Endothelial cell of umbilical vein (primary cell): ENCODE measurements around the gene SPINT1. TPM values are rescaled to one million over a fixed set of nuclear protein-coding genes. Genes with fewer than 3 reads are reported as not detected.

ENCODE experiments used
- BruUV-seq: library from RNA; stranded (reverse); fragments of 400-500 nt; replicated peaks from 2 replicates; lab custom pipeline; 2021; lab: Mats Ljungman, UMichigan
- CTCF ChIA-PET: fragments of 300-600, 350-600 bp; sonication (Branson Sonifier 250); formaldehyde crosslinking; loops from one replicate; lab custom pipeline; 2021; ENCODE audit warnings: antibody characterized with exemption, inconsistent platforms; lab: Charles Lee
- POLR2A ChIA-PET: fragments of 300-600, 350-600 bp; sonication (Branson Sonifier 250); formaldehyde crosslinking; loops from one replicate; lab custom pipeline; 2021; ENCODE audit warnings: antibody characterized with exemption, inconsistent platforms; lab: Charles Lee
- DNase-seq: peaks from one replicate; pipeline ENCODE4 v3.0.0-alpha.2; 2011; ENCODE audit warnings: low read depth, low spot score
- FAIRE-seq: peaks from 2 replicates; lab custom pipeline; 2011; peaks lifted over from hg19 to GRCh38; lab: Jason Lieb, UNC
- H2AFZ ChIP-seq: 2 replicates; pipeline ENCODE4 v1.6.0; 2012; ENCODE audit warnings: low read depth, low read length, control low read depth, inconsistent platforms
- H3K27ac ChIP-seq: 2 replicates; pipeline ENCODE4 v1.5.1; 2011; ENCODE audit warnings: low read depth, mild to moderate bottlenecking, control low read depth, low read length, moderate library complexity; ENCODE audit not compliant: insufficient read depth
- H3K27me3 ChIP-seq, 2 experiments: 2 replicates each; pipeline versions ENCODE4 v1.6.0 to v1.6.1; 2011; ENCODE audit warnings: low read length in 2 of 2, mixed read lengths in 1 of 2; ENCODE audit not compliant: control insufficient read depth in 2 of 2, insufficient read depth in 2 of 2
- H3K36me3 ChIP-seq, 2 experiments: 2 replicates in 1 of 2; 3 replicates in 1 of 2; pipeline ENCODE4 v1.5.1; 2011; ENCODE audit warnings: low read length in 2 of 2, mild to moderate bottlenecking in 1 of 2, moderate library complexity in 1 of 2; ENCODE audit not compliant: control insufficient read depth in 2 of 2, insufficient read depth in 2 of 2; ENCODE audit errors: extremely low read depth in 1 of 2
- H3K4me1 ChIP-seq: 3 replicates; pipeline ENCODE4 v1.5.1; 2011; ENCODE audit warnings: mild to moderate bottlenecking, low read length; ENCODE audit not compliant: control insufficient read depth, insufficient read depth; ENCODE audit errors: extremely low read depth
- H3K4me2 ChIP-seq: 2 replicates; pipeline ENCODE4 v1.6.1; 2011; ENCODE audit warnings: low read length, control low read depth, mixed read lengths; ENCODE audit not compliant: insufficient read depth
- H3K4me3 ChIP-seq, 3 experiments: fragments of 200-600 bp in 1 of 3; sonication (generic), shearing (Covaris generic) in 1 of 3; replicated peaks in 1 of 3; 2 replicates each; pipeline ENCODE4 v1.5.1; 2011 to 2016; ENCODE audit warnings: control low read depth in 3 of 3, low read length in 3 of 3, mild to moderate bottlenecking in 2 of 3, inconsistent platforms in 1 of 3, low read depth in 1 of 3, moderate library complexity in 1 of 3; ENCODE audit not compliant: insufficient read depth in 1 of 3
- H3K79me2 ChIP-seq: 2 replicates; pipeline ENCODE4 v1.6.0; 2012; ENCODE audit warnings: low read length, inconsistent platforms; ENCODE audit not compliant: control insufficient read depth, insufficient read depth
- H3K9ac ChIP-seq: replicated peaks from 2 replicates; pipeline ENCODE3; 2011; ENCODE audit warnings: low read length, control low read depth; ENCODE audit not compliant: insufficient read depth; ENCODE audit errors: extremely low read depth
- H3K9me1 ChIP-seq: replicated peaks from 3 replicates; pipeline ENCODE4 v1.6.0; 2011; ENCODE audit warnings: mild to moderate bottlenecking, low read length; ENCODE audit not compliant: control insufficient read depth, insufficient read depth; ENCODE audit errors: extremely low read depth
- H3K9me3 ChIP-seq: replicated peaks from 2 replicates; pipeline ENCODE4 v1.5.1; 2012; ENCODE audit warnings: low read length, inconsistent platforms; ENCODE audit not compliant: control insufficient read depth, insufficient read depth
- H4K20me1 ChIP-seq: replicated peaks from 2 replicates; pipeline ENCODE3; 2011; ENCODE audit warnings: mild to moderate bottlenecking, low read length; ENCODE audit not compliant: control insufficient read depth, insufficient read depth; ENCODE audit errors: extremely low read depth
- EZH2 ChIP-seq: IDR thresholded peaks from 2 replicates; pipeline ENCODE4 v1.6.1; 2012; ENCODE audit warnings: borderline replicate concordance, low read depth, mild to moderate bottlenecking, moderate library complexity, low read length, inconsistent platforms; ENCODE audit not compliant: severe bottlenecking
- FOS ChIP-seq: IDR thresholded peaks from 2 replicates; pipeline ENCODE4 v1.6.1; 2011; ENCODE audit warnings: mild to moderate bottlenecking, low read length, moderate library complexity, borderline replicate concordance; ENCODE audit not compliant: insufficient read depth
- GATA2 ChIP-seq: IDR thresholded peaks from 2 replicates; pipeline ENCODE4 v1.7.0; 2011; ENCODE audit warnings: low read depth, mild to moderate bottlenecking, moderate library complexity, mixed read lengths, low read length; ENCODE audit not compliant: insufficient read length, insufficient read depth
- JUN ChIP-seq: IDR thresholded peaks from 2 replicates; pipeline ENCODE4 v1.6.1; 2011; ENCODE audit warnings: borderline replicate concordance, low read depth; ENCODE audit not compliant: insufficient read length, insufficient read depth
- MYC ChIP-seq: IDR thresholded peaks from one replicate; pipeline ENCODE4 v1.6.1; 2011; ENCODE audit warnings: mild to moderate bottlenecking, low read depth, low read length
- POLR2A ChIP-seq: IDR thresholded peaks from 2 replicates; pipeline ENCODE4 v1.6.1; 2012; ENCODE audit warnings: low read depth, mild to moderate bottlenecking, control low read depth, low read length
- POLR2AphosphoS5 ChIP-seq: IDR thresholded peaks from 2 replicates; pipeline ENCODE4 v1.6.1; 2012; ENCODE audit warnings: low read depth, mild to moderate bottlenecking, control low read depth, low read length, moderate library complexity; ENCODE audit not compliant: insufficient read depth
- dilution Hi-C: fragments of 300-500 bp; cut with MboI; formaldehyde crosslinking; loops from one replicate; pipeline ENCODE4 v1.15.0; 2019; ENCODE audit warnings: low sequenced_read_pairs; ENCODE audit not compliant: extremely low pct_ligation_motif_present
- intact Hi-C: fragments of 100-400 bp; cut with micrococcal nuclease; formaldehyde crosslinking; loops from one replicate; pipeline ENCODE4 v1.10.0; 2022
- polyA plus RNA-seq, 4 experiments: library from polyadenylated mRNA; depleted of rRNA in 3 of 4; stranded (reverse) in 3 of 4; unstranded in 1 of 4; fragments of >200 nt; gene quantifications; 2 replicates each; pipeline versions ENCODE4 v1.2.1 to v1.2.3, GENCODE V29; 2011 to 2012; ENCODE audit warnings: missing spikeins in 1 of 4
- total RNA-seq: library from RNA; stranded (reverse); gene quantifications from 2 replicates; pipeline ENCODE4 v1.2.3, GENCODE V29; 2021
- TF ChIP-seq, protein P1 (sequence below), 2 donors: IDR thresholded peaks; 1 replicate in 1 of 2; 2 replicates in 1 of 2; pipeline ENCODE4 v1.5.1; 2011; ENCODE audit warnings: low read length in 2 of 2, mild to moderate bottlenecking in 2 of 2, moderate library complexity in 2 of 2, control low read depth in 1 of 2, inconsistent platforms in 1 of 2, low read depth in 1 of 2; ENCODE audit not compliant: insufficient read depth in 1 of 2; ENCODE audit errors: extremely low read depth in 1 of 2
- TF ChIP-seq, protein P2 (sequence below): IDR thresholded peaks from 2 replicates; pipeline ENCODE4 v1.6.1; 2011; ENCODE audit not compliant: insufficient read depth, insufficient read length

The SPINT1 gene
- total and polyA plus RNA-seq, 2 donors (not counting 3 experiments of a cell fraction or from before 2014, with no cell fraction given), result 4.1 to 4.2 TPM

DNA sequence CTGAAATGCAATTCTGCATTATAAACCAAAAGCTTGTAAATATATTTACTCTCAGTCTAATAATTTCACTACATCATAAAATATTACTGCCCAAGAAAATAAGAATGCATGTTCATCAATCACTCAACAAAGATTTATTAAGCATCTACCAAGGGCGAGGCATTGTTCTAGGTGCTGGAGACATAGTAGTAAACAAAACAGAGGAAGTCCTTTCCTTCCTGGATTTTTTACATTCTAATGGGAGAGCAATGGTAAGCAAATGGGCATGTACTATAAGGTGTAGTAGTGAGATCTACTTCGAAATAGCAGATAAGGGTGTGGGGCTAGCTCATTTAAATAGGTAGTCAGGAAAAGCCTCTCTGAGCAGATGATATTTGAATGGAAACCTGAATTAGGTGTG lies 47.8 kb upstream of the SPINT1 start:
- TF ChIP-seq FOS, result no peak
- no peak for TF ChIP-seq POLR2A
- TF ChIP-seq JUN, result peak; percentile 13
- no peak for TF ChIP-seq POLR2AphosphoS5
- no peak for TF ChIP-seq GATA2
- peak overlapping the region; percentile 78 for H3K27ac ChIP-seq
- no peaks in the 10 kb centered on the region for H3K9me3 ChIP-seq
- CTCF ChIA-PET, result interaction anchor here (0.6 to 1.5 kb wide), 4 partner anchors 13 to 98 kb away, joined by 3 to 7 read pairs (median 3); partner anchors contain the start of gene VPS18
- no peaks in the 10 kb centered on the region for H3K9me1 ChIP-seq
- no peak overlapping the region for H3K9ac ChIP-seq
- H3K4me3 ChIP-seq, result no peak overlapping the region
- intact Hi-C loops (loop anchor here (1.0 kb wide), 1 partner anchor 11 kb away; the partner anchor contains the start of genes DNAJC17 and ZFYVE19), dilution Hi-C loops (no loop called here)
- H3K4me2 ChIP-seq, result peak overlapping the region; percentile 28
- no peaks in the 10 kb centered on the region for H3K27me3 ChIP-seq
- BruUV-seq, result no TSS peak
- peak; percentile 77 for FAIRE-seq
- no peaks in the 10 kb centered on the region for H3K36me3 ChIP-seq
- H3K79me2 ChIP-seq, result peaks cover 29% of the 10 kb centered on the region
- H3K4me1 ChIP-seq, result peaks cover 43% of the 10 kb centered on the region
- H4K20me1 ChIP-seq, result no peaks in the 10 kb centered on the region
- POLR2A ChIA-PET, result no interaction called here
- DNase-seq, result peak; percentile 81
- H2AFZ ChIP-seq, result no peak overlapping the region

DNA sequence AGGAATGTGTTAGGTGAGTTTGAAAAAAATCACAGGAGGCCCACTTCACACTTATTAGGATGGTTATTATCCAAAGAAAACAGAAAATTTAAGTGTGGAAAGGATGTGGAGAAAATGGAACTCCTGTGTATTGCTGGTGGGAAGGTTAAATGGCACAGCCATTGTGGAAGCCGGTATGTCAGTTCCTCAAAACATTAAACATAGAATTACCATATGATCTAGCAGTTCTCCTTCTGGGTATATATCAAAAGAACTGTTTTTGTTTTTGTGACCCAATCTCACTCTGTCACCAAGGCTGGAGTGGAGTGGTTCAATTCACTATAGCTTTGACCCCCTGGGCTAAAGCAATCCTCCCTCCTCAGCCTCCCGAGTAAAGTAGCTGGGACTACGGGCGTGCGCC lies 47.3 kb upstream of the SPINT1 start:
- no peak overlapping the region for H2AFZ ChIP-seq
- H3K9ac ChIP-seq, result no peak overlapping the region
- H3K9me1 ChIP-seq, result no peaks in the 10 kb centered on the region
- H4K20me1 ChIP-seq, result no peaks in the 10 kb centered on the region
- peak overlapping the region; percentile 28 for H3K4me2 ChIP-seq
- BruUV-seq, result no TSS peak
- CTCF ChIA-PET, result interaction anchor here (0.6 to 1.5 kb wide), 4 partner anchors 14 to 98 kb away, joined by 3 to 7 read pairs (median 3); partner anchors contain the start of gene VPS18
- no peaks in the 10 kb centered on the region for H3K9me3 ChIP-seq
- POLR2A ChIA-PET, result no interaction called here
- no peak overlapping the region for H3K4me3 ChIP-seq
- no peaks in the 10 kb centered on the region for H3K36me3 ChIP-seq
- intact Hi-C loops, result loop anchor here (1.0 kb wide), 1 partner anchor 11 kb away; the partner anchor contains the start of genes DNAJC17 and ZFYVE19
- H3K4me1 ChIP-seq, result peaks cover 43% of the 10 kb centered on the region
- FAIRE-seq (no peak), DNase-seq (no peak)
- TF ChIP-seq EZH2 (no peak), GATA2 (no peak), FOS (no peak), POLR2A (no peak), JUN (no peak), MYC (no peak), POLR2AphosphoS5 (no peak)
- TF ChIP-seq, protein P1, sequence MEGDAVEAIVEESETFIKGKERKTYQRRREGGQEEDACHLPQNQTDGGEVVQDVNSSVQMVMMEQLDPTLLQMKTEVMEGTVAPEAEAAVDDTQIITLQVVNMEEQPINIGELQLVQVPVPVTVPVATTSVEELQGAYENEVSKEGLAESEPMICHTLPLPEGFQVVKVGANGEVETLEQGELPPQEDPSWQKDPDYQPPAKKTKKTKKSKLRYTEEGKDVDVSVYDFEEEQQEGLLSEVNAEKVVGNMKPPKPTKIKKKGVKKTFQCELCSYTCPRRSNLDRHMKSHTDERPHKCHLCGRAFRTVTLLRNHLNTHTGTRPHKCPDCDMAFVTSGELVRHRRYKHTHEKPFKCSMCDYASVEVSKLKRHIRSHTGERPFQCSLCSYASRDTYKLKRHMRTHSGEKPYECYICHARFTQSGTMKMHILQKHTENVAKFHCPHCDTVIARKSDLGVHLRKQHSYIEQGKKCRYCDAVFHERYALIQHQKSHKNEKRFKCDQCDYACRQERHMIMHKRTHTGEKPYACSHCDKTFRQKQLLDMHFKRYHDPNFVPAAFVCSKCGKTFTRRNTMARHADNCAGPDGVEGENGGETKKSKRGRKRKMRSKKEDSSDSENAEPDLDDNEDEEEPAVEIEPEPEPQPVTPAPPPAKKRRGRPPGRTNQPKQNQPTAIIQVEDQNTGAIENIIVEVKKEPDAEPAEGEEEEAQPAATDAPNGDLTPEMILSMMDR (IDR thresholded peaks at IDR 0.05; ENCODE audit: extremely low read depth in 1 of 2, insufficient read depth in 1 of 2, low read depth in 1 of 2, low read length in 2 of 2), result no peak
- TF ChIP-seq, protein P2, sequence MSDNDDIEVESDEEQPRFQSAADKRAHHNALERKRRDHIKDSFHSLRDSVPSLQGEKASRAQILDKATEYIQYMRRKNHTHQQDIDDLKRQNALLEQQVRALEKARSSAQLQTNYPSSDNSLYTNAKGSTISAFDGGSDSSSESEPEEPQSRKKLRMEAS, result no peak
- dilution Hi-C loops, result no loop called here
- H3K27ac ChIP-seq, result peak overlapping the region; percentile 78
- H3K27me3 ChIP-seq, result no peaks in the 10 kb centered on the region
- H3K79me2 ChIP-seq, result peaks cover 29% of the 10 kb centered on the region
